HCT116 (cell line): Measurements from ENCODE around the gene CPNE9. TPM values are rescaled to one million over a fixed set of nuclear protein-coding genes. Genes with fewer than 3 reads are reported as not detected.

ENCODE experiments used
- ATAC-seq: fragments of 200-7000 bp; cut with Tn5 transposase; 2 replicates; pipeline ENCODE4 v1.9.1; 2020; ENCODE audit warnings: mild to moderate bottlenecking, moderate library complexity
- BruUV-seq: library from RNA; stranded (reverse); fragments of 400-500 nt; replicated peaks from 2 replicates; lab custom pipeline; 2021; lab: Mats Ljungman, UMichigan
- CTCF ChIA-PET: fragments of 300-600 bp; sonication (Branson Sonifier 250); formaldehyde crosslinking; loops from one replicate; lab custom pipeline; 2021; ENCODE audit warnings: antibody characterized with exemption; lab: Charles Lee
- POLR2A ChIA-PET: fragments of 300-600, 350-600 bp; sonication (Branson Sonifier 250); formaldehyde crosslinking; loops from one replicate; lab custom pipeline; 2021; ENCODE audit warnings: antibody characterized with exemption; lab: Charles Lee
- RAD21 ChIA-PET, 2 experiments: fragments of 300-600 bp; sonication (Branson Sonifier 250); formaldehyde crosslinking; loops; one replicate each; lab custom pipeline; 2023; ENCODE audit warnings: low total read pairs in 2 of 2; ENCODE audit not compliant: uncharacterized antibody in 2 of 2, unreplicated experiment in 2 of 2, low non-redundant PET in 1 of 2; lab: Charles Lee
- DNase-seq: peaks from one replicate; pipeline ENCODE4 v3.0.0-alpha.2; 2010; ENCODE audit warnings: low read depth, low spot score
- H2AFZ ChIP-seq: fragments of 200-600 bp; shearing (Covaris generic), sonication (generic); 2 replicates; pipeline ENCODE4 v1.6.1; 2017; ENCODE audit warnings: low read depth, mixed run types, mixed read lengths, antibody characterized with exemption, low read length; ENCODE audit not compliant: poor library complexity, severe bottlenecking
- H3K27ac ChIP-seq: 2 replicates; pipeline ENCODE4 v1.5.1; 2012; ENCODE audit warnings: low read depth, low read length
- H3K27me3 ChIP-seq: fragments of 200-600 bp; sonication (generic); 2 replicates; pipeline ENCODE4 v1.6.1; 2016; ENCODE audit warnings: mixed run types, low read length, mixed read lengths; ENCODE audit not compliant: insufficient read depth
- H3K36me3 ChIP-seq, 2 experiments: fragments of 200-500 bp in 1 of 2; fragments of 200-600 bp in 1 of 2; sonication (Bioruptor generic) in 1 of 2; sonication (generic) in 1 of 2; 2 replicates each; pipeline versions ENCODE4 v1.5.1 to v1.6.1; 2014 to 2016; ENCODE audit warnings: low read length in 2 of 2, inconsistent platforms in 1 of 2, mixed read lengths in 1 of 2, mixed run types in 1 of 2; ENCODE audit not compliant: insufficient read depth in 2 of 2, control insufficient read depth in 1 of 2
- H3K4me1 ChIP-seq, 2 experiments: fragments of 200-600 bp in 1 of 2; sonication (generic) in 1 of 2; 2 replicates each; pipeline versions ENCODE4 v1.5.1 to v1.6.1; 2012 to 2017; ENCODE audit warnings: low read length in 2 of 2, inconsistent platforms in 1 of 2, mild to moderate bottlenecking in 1 of 2, mixed read lengths in 1 of 2, mixed run types in 1 of 2, moderate library complexity in 1 of 2; ENCODE audit not compliant: insufficient read depth in 2 of 2, control insufficient read depth in 1 of 2
- H3K4me2 ChIP-seq: fragments of 200-600 bp; sonication (generic); 2 replicates; pipeline ENCODE4 v1.6.1; 2017; ENCODE audit warnings: mixed run types, low read length, mixed read lengths
- H3K4me3 ChIP-seq, 2 experiments: fragments of 200-600 bp in 1 of 2; sonication (generic) in 1 of 2; replicated peaks in 1 of 2; 2 replicates each; pipeline ENCODE4 v1.5.1; 2011 to 2016; ENCODE audit warnings: low read length in 2 of 2, control low read depth in 1 of 2, low read depth in 1 of 2, mild to moderate bottlenecking in 1 of 2, mixed read lengths in 1 of 2, mixed run types in 1 of 2
- H3K79me2 ChIP-seq: fragments of 200-600 bp; sonication (generic); 2 replicates; pipeline ENCODE4 v1.6.1; 2017; ENCODE audit warnings: mild to moderate bottlenecking, mixed run types, low read length, moderate library complexity, mixed read lengths; ENCODE audit not compliant: insufficient read depth
- H3K9ac ChIP-seq: fragments of 200-600 bp; sonication (generic); 2 replicates; pipeline ENCODE4 v1.6.1; 2016; ENCODE audit warnings: low read length, mixed read lengths
- H3K9me2 ChIP-seq: fragments of 200-600 bp; sonication (generic), shearing (Covaris generic); 2 replicates; pipeline ENCODE4 v1.6.1; 2017; ENCODE audit warnings: mixed run types, mild to moderate bottlenecking, moderate library complexity; ENCODE audit not compliant: insufficient read depth
- H3K9me3 ChIP-seq, 2 experiments: fragments of 200-500 bp in 1 of 2; fragments of 200-600 bp in 1 of 2; sonication (Bioruptor generic) in 1 of 2; sonication (generic) in 1 of 2; 2 replicates each; pipeline ENCODE4 v1.6.1; 2014 to 2017; ENCODE audit warnings: low read length in 2 of 2, mixed read lengths in 2 of 2, inconsistent platforms in 1 of 2, low read depth in 1 of 2, mild to moderate bottlenecking in 1 of 2, mixed run types in 1 of 2, moderate library complexity in 1 of 2; ENCODE audit not compliant: control insufficient read depth in 1 of 2, insufficient read depth in 1 of 2
- H4K20me1 ChIP-seq: fragments of 200-600 bp; sonication (generic), shearing (Covaris generic); 2 replicates; pipeline ENCODE4 v1.6.1; 2017; ENCODE audit warnings: mixed run types, mild to moderate bottlenecking, moderate library complexity; ENCODE audit not compliant: insufficient read depth
- CBX3 ChIP-seq: IDR thresholded peaks from 2 replicates; pipeline ENCODE4 v1.6.1; 2012; ENCODE audit warnings: low read depth
- CEBPB ChIP-seq: IDR thresholded peaks from 2 replicates; pipeline ENCODE4 v1.6.1; 2012; ENCODE audit warnings: low read depth
- EZH2phosphoT487 ChIP-seq: fragments of 200-600 bp; IDR thresholded peaks from 2 replicates; pipeline ENCODE4 v1.6.1; 2018; ENCODE audit warnings: antibody characterized with exemption, borderline replicate concordance
- POLR2A ChIP-seq: IDR thresholded peaks from 2 replicates; pipeline ENCODE4 v1.7.0; 2011; ENCODE audit warnings: borderline replicate concordance; ENCODE audit not compliant: insufficient read depth, insufficient read length; ENCODE audit errors: extremely low read depth
- SRF ChIP-seq: IDR thresholded peaks from 2 replicates; pipeline ENCODE4 v1.6.1; 2012; ENCODE audit warnings: low read depth
- YY1 ChIP-seq: IDR thresholded peaks from 2 replicates; pipeline ENCODE4 v1.6.1; 2011; ENCODE audit warnings: low read length, low read depth, moderate library complexity, mild to moderate bottlenecking; ENCODE audit not compliant: insufficient replicate concordance; ENCODE audit errors: extremely low read depth
- ZBTB33 ChIP-seq: IDR thresholded peaks from 2 replicates; pipeline ENCODE4 v1.6.1; 2011; ENCODE audit warnings: mild to moderate bottlenecking, low read length, moderate library complexity; ENCODE audit not compliant: insufficient replicate concordance; ENCODE audit errors: extremely low read depth
- ZNF274 ChIP-seq: fragments of 200-500 bp; sonication (Bioruptor generic); IDR thresholded peaks from 2 replicates; pipeline ENCODE4 v1.6.1; 2014; ENCODE audit warnings: mild to moderate bottlenecking, low read depth, low read length, inconsistent platforms
- intact Hi-C: fragments of 100-400 bp; cut with micrococcal nuclease; formaldehyde crosslinking; loops from 2 replicates; pipeline ENCODE4 v1.10.0; 2022
- total RNA-seq: library from RNA; stranded (reverse); gene quantifications from one replicate; pipeline ENCODE4 v1.2.1, GENCODE V29; 2021; ENCODE audit not compliant: unreplicated experiment

CPNE9 gene
- total RNA-seq, 1 experiment from 2014 or later, result 0.98 TPM

- peak overlapping the region; percentile 84 for H3K4me2 ChIP-seq
- H3K4me3 ChIP-seq, result peak overlapping the region; percentile 38 to 95
- BruUV-seq, result no TSS peak
- peak; percentile 78 for ATAC-seq
- TF ChIP-seq SRF (0 out of 2 replicates have a peak, but pooled peaks have one; percentile 9), POLR2A (no peak), ZBTB33 (no peak), YY1 (no peak), ZNF274 (no peak), CBX3 (no peak), CEBPB (no peak), EZH2phosphoT487 (no peak)
- TF ChIP-seq, all 23 proteins: peak for 1
- Histone ChIP-seq H4K20me1 (peaks cover 4% of the 10 kb centered on the region; the same call in 1 of the 2 replicates), H3K36me3 (peaks cover 10 to 22% of the 10 kb centered on the region in 2 experiments), H3K4me1 (peaks cover 19 to 42% of the 10 kb centered on the region in 2 experiments; a peak in 3 of 4 replicates), H2AFZ (peak overlapping the region; percentile 92), H3K9me3 (no peaks in the 10 kb centered on the region), H3K9ac (no peak overlapping the region), H3K27ac (peak overlapping the region; percentile 70), H3K9me2 (no peaks in the 10 kb centered on the region), H3K79me2 (peaks cover 41% of the 10 kb centered on the region), H3K27me3 (no peaks in the 10 kb centered on the region)
- ChIA-PET CTCF (interaction anchor here (1.6 to 2.2 kb wide), 2 partner anchors 10 to 15 kb away, joined by 5 to 10 read pairs; no protein-coding TSS in a partner anchor), RAD21 (interaction anchor here in 1 of 2 experiments (1.1 kb wide), 1 partner anchor 15 kb away, joined by 4 read pairs; no protein-coding TSS in a partner anchor), POLR2A (interaction anchor here (1.1 to 2.9 kb wide), 3 partner anchors 10 to 19 kb away, joined by 3 to 9 read pairs (median 5); partner anchors contain the start of gene OGG1)
- DNase-seq, result no peak
- intact Hi-C loops, result loop anchor here (1.0 to 10.0 kb wide), 3 partner anchors 19 to 376 kb away; partner anchors contain the start of genes ARPC4, OGG1 and TADA3
These were observed 27.1 kb downstream of the CPNE9 start for GRCh38 chr3:9730657-9731205.
